ENCODE data around the gene ROR1.

The ROR1 gene

DNA sequence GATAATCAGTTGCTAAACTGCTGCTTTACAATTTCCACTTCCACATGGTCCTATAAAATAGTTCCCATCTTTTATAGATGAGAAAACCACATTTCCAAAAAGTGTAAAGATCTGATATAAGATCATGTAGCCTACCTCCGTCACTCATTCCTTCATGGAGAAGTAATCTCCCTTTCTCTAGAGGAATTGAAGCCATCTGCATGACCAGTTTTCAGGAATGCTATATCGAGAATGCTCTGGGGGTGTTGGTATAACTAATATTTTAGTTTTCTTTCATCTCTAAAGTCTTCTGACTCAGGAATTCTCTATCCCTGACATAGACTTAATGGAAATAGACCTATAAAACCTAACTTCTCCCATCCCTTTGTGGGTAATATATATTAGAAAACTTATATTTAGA is 256.6 kb downstream of the ROR1 start:
- no peak for DNase-seq (ENCODE audit: low spot score)

DNA sequence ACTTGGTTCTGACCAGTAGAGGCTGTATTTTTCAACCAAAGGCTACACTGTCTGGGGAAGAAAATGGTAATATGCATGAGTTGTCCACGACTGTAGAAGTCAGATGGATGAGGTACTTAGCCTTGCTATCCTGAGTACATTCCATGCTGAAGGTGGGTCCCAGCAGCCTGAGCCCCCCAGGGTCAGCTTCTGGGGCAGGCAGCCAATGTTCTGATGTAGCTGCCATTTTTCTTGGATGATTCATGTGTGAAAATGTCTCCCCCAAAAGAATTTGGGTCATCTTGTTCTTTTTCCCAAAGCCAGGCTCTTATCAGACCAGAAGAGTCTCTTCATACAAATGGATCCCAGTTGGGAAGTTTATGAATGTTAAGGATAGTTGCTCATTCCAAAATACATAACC is 257.4 kb downstream of the ROR1 start:
- no peak for DNase-seq (ENCODE audit: low spot score)

DNA sequence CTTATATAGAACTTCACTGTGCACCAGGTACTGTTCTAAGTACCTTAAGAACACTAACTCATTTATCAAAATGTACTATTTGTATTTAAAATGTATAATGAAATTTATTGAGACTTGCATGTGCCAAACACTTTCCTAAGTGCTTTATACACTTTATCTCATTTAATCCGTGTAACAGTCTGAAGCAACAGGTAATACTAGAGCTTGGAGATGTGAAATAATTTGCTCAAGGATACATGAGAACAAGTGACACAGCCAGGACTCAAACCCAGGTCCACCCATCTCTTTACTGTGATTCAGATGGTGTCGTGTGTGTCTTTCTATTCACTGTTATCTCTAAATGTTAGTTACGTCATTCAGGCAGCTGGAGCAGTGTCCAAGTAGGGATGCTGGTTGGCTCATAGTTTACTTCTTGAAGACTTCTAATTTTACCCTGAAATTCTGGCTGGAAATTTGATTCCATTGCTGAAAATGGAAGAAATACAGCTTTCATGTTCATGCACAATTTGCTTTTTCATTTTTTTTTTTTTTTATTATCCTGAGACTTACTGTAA is 259.9 kb downstream of the ROR1 start:
- DNase-seq (ENCODE audit: low spot score), result no peak

DNA sequence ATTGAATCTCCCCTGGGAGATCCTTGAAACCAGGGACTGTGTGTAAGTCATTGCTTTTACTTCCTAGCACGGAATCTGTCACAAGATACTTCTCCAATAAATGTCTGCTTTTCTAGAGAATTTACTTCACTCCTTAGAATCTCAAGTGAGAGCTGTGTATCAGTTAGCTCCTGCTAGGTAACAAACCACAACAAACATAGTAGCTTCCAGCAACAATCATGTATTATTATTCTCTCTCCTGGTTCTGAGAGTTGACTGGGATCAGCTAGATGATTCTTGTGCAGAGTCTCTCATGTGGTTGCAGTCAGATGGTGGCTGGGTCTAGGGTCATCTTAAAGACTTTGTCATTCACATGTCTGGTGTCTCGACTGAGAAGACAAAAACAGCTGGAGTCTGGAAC is 262.7 kb downstream of the ROR1 start:
- no peak for DNase-seq (ENCODE audit: low spot score)

DNA sequence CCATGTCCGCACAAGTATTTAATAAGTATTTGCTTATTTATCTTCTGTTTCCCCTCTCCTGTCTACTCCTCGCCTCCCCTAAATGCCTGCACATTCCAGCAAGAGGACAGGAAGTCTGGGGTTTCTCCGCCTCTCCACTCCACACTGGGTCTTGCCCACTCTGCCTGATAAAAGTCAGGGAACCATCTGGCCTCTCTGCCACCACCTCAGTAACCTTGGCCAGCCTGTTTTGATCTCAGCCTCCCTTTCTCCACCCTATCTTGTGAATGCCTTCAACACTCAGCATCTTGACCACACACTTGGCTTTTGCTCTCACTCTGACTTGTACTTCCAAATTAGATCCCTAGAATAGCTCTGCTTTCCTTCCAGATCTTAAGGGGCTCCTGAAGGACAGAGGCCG is 264.3 kb downstream of the ROR1 start:
- no peak for DNase-seq (ENCODE audit: low spot score)

DNA sequence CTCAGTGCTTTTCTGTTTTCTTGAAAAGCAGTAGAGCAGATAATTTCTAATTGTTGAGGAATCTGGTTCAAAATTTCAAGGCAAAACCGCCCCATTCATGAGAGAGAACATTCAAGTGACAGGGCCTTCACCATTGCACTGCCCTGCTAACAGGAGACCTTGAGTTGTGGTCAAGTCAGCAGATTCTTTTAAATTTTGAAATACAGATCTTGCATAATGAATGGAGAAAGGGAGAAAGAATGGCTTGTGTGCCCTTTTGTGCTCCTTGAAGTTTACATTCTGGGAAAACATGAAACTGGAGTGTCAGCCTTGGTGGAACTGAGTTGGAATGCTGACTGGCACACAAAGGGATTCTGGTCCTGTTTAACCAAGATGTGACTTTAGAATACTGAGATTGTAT is 265.1 kb downstream of the ROR1 start:
- no peak for DNase-seq (ENCODE audit: low spot score)

DNA sequence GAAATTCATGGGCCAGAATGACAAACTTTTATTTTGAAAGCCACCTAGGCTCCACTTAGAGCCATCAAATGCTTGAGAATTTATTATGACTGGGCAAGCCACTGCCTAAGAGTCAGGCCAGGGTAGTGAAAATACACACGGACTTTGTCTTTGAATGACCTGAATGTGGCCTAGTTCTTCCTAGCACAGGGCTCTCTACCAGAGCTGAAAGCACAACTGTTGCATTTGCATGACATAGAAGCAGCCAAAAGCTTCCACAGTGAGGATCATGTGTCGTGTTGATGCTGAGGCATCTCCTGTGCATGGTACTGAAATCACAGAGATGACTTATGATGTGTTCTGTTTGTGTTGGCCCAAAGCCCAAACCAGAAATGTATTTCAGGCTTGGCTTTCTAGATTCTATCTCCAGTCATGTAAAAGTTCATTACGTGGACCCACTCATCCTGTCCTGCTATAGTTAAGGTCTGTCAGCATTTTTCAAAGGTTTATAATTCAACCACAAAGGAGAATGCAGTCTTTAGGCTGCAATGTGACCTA is 265.6 kb downstream of the ROR1 start:
- DNase-seq (ENCODE audit: low spot score), result peak; percentile 39

DNA sequence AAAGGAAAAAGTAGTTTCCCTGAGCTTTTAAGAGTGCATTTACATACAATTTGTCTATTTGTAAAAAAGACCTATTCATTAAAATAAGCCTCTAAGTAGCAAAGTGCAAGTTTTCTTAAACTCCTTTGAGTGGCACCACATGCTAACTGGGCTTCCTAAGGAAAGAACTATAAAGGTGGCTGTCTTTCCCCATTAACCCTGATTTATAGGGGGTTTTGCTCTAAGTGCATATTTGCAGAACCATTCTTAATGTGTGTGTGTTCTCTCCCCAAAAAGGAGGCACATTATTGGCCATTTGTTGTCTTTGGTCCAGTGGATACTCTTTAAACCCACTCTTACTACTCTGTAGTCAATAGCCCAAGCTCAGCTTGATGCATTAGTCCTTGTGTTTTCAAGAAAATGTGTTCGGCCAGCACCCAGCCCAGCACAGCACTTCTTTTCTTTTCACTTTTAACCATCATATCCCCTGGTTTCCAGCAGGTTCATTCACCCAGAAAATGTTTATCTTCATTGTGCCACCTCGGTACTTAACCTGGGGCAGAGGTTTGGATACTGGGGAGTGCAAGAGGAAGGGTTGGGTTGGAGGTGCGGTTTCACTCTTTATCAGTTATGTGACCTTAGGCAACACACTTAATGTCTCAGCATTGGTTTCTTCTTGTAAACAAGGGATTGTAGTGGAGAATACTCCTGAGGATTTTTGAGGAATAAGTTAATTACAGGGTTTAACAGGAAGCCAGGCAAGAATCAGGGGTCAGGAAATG is 267.7 kb downstream of the ROR1 start:
- DNase-seq (ENCODE audit: low spot score), result no peak

DNA sequence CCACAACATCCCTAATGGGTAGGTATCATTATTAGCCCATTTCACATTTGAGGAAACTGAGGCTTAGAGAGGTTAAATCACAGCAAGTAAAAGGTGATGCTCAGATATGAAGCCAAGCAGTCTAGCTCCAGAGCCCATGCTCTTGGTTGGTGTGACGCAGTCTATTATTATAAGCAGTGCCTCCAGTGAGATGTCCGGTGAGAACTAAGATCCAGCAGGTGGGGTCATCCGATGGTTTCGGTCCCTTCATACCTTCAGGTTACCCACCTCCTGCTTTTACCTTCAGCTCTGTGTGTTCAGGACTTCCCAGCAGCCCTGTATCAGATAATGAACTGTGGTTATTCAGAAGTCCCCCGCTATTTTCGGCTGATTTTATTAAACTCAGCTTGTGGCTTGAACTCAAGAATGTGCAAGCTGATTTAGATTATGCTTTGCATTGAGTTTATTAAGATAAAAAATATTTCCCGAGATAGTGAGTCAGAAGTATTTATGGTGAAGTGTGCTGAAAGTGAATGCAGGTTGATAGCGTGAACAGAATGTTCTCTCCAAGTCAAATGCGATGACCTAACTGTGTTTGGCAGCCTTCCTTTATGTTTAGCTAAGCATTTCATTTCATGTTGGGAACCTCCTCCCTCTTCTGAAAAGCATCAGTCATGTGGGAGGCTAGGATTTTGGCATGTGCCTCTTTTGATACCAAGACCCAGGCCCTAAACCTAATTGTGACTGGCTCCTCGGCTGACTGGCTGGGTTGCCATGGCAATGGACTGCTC is 268.7 kb downstream of the ROR1 start:
- DNase-seq (ENCODE audit: low spot score), result no peak

DNA sequence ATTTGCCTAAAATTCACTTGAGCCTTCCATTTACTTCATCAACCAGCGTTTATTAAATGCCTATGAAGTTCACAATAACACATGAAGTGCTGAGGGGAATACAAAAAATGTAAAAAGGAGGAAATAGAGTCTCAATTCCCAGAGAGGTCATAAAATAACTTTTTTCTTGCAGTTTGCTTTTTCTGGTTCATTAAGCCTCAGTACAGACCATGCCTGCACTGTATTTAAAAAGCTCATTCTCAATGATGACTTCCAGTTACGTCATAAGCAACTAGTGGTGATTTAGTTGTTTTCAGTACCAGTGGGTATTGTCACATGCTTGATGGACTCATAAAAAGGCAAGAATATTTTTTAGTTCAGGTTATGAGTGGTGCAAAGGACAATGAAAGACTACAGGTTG is 269.5 kb downstream of the ROR1 start:
- DNase-seq (ENCODE audit: low spot score), result no peak

DNA sequence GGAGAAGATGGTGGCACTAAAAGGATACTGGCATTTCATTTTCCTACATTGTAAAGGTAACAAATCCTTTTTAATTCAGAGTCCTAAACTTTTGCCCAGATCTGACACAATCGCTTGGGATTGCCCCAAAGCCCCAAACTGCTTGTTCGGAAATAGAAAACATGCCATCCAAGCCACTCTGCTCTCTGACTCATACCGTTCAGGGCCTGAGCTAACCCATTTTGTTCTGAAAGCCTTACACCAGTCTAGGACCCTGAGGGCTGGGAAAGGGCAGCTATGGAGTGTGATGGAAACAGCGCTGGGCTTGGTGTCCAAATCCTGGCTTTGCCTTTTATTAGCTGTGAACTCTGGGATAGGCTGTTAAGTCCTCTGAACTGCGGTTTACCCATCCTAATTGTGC is 270.2 kb downstream of the ROR1 start:
- no peak for DNase-seq (ENCODE audit: low spot score)

DNA sequence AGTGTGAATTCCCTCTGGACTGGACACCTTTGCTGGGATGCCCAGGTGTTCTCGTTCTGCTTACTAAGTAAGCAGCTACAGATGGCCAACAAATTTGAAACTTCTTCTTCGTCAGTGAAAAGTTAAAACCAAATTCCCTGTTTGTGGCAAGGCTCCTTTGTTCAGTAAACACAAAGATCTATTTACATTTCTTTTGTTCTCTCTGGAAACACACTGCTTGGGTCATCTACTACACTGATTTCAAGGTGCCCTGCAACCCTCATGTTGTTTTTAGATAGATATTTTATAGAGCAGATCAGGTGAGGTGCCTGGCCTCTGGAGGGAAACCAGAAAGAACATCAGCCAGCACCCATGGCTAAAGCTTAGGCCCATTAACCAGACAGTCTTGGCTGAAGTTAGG is 272.4 kb downstream of the ROR1 start:
- DNase-seq (ENCODE audit: low spot score), result no peak

DNA sequence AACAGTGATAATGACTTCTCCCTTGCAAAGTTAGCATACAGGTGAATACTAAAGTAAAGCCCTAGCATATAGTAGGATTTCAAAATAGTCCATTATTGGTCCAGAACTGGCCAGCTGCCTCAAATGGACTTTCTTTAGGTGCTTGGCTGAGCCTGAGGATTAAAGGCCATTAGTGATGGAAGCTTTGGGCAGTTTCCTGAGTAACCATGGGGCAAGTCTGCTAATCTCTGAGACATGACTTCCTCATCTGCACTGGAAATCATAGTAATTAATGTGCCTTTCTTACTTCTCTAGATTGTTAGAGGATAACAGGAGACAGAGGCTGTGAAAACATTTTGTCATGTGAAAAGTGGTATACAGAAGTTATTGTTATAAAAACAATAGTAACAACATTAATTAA is 273.1 kb downstream of the ROR1 start:
- DNase-seq (ENCODE audit: low spot score), result no peak

DNA sequence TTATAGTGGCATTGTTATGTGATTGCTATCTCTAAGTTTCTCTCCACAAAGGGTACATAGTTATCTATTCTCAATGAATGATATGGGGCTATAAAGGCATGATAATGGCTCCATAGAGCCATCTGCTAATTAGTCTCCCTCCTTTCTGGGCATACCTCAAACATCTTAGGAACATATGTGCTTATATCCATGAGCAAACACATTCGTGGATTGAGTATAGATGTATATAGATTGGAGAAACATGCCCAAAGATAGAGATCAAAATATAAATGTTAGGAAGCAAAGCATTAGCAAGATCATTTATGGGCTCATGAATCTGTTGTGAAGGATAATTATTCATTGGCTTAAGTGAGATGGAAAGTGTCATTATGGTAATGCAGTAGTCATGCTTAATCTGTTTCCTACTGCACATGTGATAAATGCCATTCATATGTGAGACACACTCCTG is 273.8 kb downstream of the ROR1 start:
- DNase-seq (ENCODE audit: low spot score), result no peak

DNA sequence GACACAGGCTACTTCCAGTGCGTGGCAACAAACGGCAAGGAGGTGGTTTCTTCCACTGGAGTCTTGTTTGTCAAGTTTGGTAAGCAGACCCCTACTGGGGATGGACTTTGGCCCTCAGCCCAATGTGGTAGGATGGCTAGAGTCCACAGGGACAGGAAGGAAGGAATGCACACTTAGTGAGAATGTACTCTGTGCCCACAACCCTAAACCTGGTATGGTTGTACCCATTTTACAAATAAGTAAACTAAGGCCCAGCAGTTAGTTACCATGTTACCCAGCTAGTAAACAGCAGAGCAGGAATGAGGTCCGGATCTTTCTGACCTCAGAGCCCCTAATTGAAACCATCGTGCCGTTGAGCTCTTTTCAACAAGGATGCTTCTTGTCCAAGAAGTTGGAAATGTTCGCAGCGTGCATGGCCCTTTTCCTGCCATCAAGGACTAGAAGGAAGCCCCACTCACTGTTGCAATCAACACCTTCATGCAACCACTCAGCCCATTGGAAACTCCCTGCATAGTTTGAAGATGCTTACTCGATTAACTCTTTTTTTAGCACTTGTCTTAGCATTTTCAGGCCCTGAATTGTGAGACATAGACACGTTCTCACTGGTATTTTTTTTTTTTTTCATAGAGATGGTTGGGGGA is 276.2 kb downstream of the ROR1 start:
- no peak for DNase-seq (ENCODE audit: low spot score)

DNA sequence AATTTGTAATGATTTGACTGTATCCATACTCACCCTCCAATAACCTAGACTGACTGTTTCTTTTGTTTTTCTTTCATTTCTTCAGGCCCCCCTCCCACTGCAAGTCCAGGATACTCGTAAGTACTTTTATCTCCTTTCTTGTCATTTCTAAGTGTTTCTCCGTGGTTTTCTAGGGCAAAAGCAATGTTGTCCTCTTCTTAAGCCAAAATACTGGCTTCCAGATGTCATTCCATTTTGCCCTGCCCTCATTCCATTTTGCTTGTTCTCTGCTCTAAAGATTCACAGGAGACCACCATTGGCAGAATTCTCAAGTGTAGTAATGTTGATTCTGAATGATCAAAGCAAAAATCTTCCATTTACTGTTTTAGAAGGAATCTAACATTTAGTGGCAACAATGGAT is 276.8 kb downstream of the ROR1 start:
- no peak for DNase-seq (ENCODE audit: low spot score)

DNA sequence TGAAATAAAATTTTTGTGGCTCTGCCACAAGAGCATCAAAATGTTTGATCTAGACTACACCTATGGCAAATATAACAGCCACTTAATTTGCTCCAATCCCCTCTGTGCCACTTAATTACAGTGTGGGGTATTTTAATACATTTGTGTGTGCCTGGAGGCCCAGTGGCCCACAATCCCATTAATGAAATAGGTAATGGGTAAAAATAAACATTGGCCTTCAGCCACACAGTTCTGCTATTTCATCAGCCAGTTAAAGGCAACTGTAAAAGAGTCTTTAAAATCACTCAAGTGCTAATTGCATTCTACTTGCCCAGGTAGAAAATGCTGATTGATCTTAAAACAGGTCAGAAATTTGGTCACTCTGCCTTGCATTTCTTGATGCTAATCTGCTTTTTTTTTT is 278.0 kb downstream of the ROR1 start:
- no peak for DNase-seq (ENCODE audit: low spot score)

DNA sequence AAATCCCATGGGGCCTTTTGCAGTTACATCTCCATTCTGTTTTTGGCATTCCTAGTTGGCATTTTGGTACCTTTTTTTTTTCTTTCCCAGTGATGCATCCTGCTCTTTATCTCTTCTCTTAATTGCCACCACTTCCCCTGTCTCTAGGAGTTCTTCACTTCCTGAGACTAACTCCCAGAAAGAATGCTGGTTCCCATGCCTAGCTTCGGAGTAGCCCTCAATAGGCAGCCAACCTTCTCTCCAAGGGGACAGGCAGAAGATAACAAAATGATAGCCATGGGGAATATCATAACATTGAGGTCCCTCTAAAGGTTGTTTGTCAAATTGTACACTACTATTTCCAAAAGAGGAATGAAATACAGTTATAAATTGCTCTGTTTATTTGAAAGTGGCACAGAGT is 279.0 kb downstream of the ROR1 start:
- no peak for DNase-seq (ENCODE audit: low spot score)

DNA sequence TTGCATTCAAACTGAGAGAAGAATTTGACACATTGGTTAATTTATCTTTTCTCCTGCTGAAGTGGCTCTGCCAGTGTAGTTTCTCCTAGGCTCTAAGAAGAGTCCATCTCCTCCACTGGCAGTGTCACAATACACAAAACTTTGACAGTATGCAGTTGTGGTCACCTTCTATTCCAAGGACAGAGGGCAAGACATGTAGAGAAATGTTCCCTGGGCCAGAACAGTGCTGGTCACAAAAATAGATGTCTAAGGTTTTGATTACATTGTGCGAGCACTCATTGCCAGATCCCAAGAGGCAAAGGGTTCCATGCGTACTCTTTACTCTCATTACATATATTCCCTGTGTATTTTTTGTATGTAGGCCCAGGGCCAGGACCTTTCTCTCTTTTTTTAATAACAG is 281.5 kb downstream of the ROR1 start:
- DNase-seq (ENCODE audit: low spot score), result no peak

DNA sequence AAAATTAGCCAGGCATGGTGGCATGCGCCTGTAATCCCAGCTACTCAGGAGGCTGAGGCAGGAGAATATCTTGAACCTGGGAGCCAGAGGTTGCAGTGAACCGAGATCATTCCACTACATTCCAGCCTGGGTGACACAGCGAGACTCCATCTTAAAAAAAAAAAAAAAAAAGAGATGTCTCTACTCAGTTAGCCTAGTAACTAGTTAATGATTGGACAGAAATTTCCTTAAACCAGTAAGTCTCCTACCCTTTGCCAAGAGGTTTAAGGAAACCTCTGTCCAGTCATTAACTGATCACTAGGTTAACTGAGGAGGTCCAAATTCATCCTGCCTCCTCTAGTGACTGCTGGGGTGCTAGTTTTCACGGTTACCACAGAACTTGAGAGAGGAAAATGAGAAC is 285.7 kb downstream of the ROR1 start:
- no peak for DNase-seq (ENCODE audit: low spot score)

DNA sequence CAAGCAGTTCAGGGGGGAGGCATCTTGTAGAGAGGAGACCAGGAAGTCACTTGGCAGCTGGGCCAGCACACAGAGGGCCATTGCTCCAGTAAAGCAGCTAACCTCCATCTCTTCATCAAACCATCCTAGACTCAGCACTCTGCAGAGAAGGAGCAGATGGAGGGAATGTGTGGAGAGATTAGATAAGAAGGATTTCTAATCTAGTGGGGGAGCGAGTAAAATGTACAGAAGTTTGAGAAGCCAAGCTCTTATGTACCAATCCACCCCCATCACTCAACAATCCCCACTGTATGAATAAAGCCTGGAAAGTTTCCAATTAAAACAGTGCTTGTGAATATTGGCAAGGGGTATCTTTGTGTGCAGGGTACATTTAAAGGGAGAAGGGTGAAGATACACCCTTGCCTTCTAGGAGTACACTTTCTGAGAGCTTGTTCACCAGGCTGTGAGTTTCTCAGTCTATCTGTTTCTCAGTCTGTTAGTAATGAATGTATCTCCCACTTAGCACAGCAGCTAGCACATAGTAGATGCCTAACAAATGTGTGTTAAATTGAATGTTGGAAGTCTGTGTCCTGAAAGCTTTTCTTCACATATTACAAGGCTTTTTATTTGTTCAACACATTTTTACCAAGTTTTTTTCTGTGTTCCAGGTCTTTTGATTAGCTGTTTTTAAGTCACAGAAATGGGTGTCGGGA is 286.9 kb downstream of the ROR1 start:
- DNase-seq (ENCODE audit: low spot score), result no peak
